Osteoblast (primary cell): ENCODE data around the gene DYNC1H1. TPM values are rescaled to one million over a fixed set of nuclear protein-coding genes. Genes with fewer than 3 reads are reported as not detected.

Experiments used
- DNase-seq: peaks from one replicate; pipeline ENCODE4 v3.0.0; 2011; ENCODE audit warnings: low spot score, mixed read lengths; ENCODE audit not compliant: insufficient read length; ENCODE audit errors: missing footprints
- H2AFZ ChIP-seq: 2 replicates; pipeline ENCODE4 v1.6.0; 2011; ENCODE audit warnings: mild to moderate bottlenecking, low read length
- H3K27ac ChIP-seq: 2 replicates; pipeline ENCODE4 v1.5.1; 2011; ENCODE audit warnings: mild to moderate bottlenecking, low read depth, low read length, moderate library complexity
- H3K27me3 ChIP-seq: 2 replicates; pipeline ENCODE4 v1.6.0; 2012; ENCODE audit warnings: mild to moderate bottlenecking, control low read depth, inconsistent platforms, low read length, moderate library complexity; ENCODE audit not compliant: insufficient read depth
- H3K36me3 ChIP-seq: 2 replicates; pipeline ENCODE4 v1.5.1; 2011; ENCODE audit warnings: mild to moderate bottlenecking, low read length, control low read depth, moderate library complexity; ENCODE audit not compliant: insufficient read depth
- H3K4me1 ChIP-seq: 2 replicates; pipeline ENCODE4 v1.5.1; 2011; ENCODE audit warnings: mild to moderate bottlenecking, low read length, control low read depth, moderate library complexity; ENCODE audit not compliant: insufficient read depth
- H3K4me2 ChIP-seq: 2 replicates; pipeline ENCODE4 v1.6.0; 2011; ENCODE audit warnings: mild to moderate bottlenecking, low read length; ENCODE audit not compliant: insufficient read depth
- H3K4me3 ChIP-seq: fragments of 200-600 bp; sonication (generic); 3 replicates; pipeline ENCODE4 v1.5.1; 2012; ENCODE audit warnings: mild to moderate bottlenecking, low read length, inconsistent platforms; ENCODE audit not compliant: insufficient read depth
- H3K79me2 ChIP-seq: 2 replicates; pipeline ENCODE4 v1.6.0; 2012; ENCODE audit warnings: mild to moderate bottlenecking, low read length, control low read depth, inconsistent platforms; ENCODE audit not compliant: insufficient read depth
- H3K9me3 ChIP-seq: 2 replicates; pipeline ENCODE4 v1.5.1; 2011; ENCODE audit warnings: low read depth, low read length, control low read depth
- H4K20me1 ChIP-seq: 2 replicates; pipeline ENCODE4 v1.6.0; 2012; ENCODE audit warnings: mild to moderate bottlenecking, low read length, control low read depth; ENCODE audit not compliant: insufficient read depth
- CTCF ChIP-seq: IDR thresholded peaks from 2 replicates; pipeline ENCODE4 v1.5.1; 2011; ENCODE audit warnings: mild to moderate bottlenecking, low read depth, low read length, moderate library complexity; ENCODE audit errors: extremely low read depth
- total RNA-seq: library from RNA; depleted of rRNA; stranded (reverse); fragments of >200 nt; gene quantifications from 2 replicates; pipeline ENCODE4 v1.2.3, GENCODE V29; 2012

Gene DYNC1H1
- total RNA-seq, 1 donor, result 340 TPM

GRCh38 chr14:101944451-101944850, 19.9 kb upstream of the DYNC1H1 start:
- no peak overlapping the region for H3K4me3 ChIP-seq

GRCh38 chr14:101945171-101945570, 19.2 kb upstream of the DYNC1H1 start:
- Histone ChIP-seq H3K27me3 (peaks cover 4% of the 10 kb centered on the region), H3K36me3 (no peaks in the 10 kb centered on the region), H2AFZ (peak overlapping the region; percentile 29), H4K20me1 (no peaks in the 10 kb centered on the region), H3K4me2 (no peak overlapping the region), H3K4me3 (no peak overlapping the region), H3K4me1 (peaks cover 11% of the 10 kb centered on the region), H3K79me2 (peaks cover 16% of the 10 kb centered on the region), H3K9me3 (no peaks in the 10 kb centered on the region), H3K27ac (no peak overlapping the region)
- no peak for TF ChIP-seq CTCF
- DNase-seq, result no peak

More at GRCh38 chr14:101944451-101944850, 19.9 kb upstream of the DYNC1H1 start:
- no peak for TF ChIP-seq CTCF
- Histone ChIP-seq H4K20me1 (no peaks in the 10 kb centered on the region), H3K79me2 (peaks cover 14% of the 10 kb centered on the region), H3K4me1 (peaks cover 11% of the 10 kb centered on the region), H3K27me3 (peaks cover 4% of the 10 kb centered on the region), H2AFZ (no peak overlapping the region), H3K4me2 (no peak overlapping the region), H3K27ac (no peak overlapping the region), H3K36me3 (no peaks in the 10 kb centered on the region), H3K9me3 (no peaks in the 10 kb centered on the region)
- no peak for DNase-seq

GRCh38 chr14:101947577-101947903, 16.8 kb upstream of the DYNC1H1 start:
- H3K4me2 ChIP-seq, result peak overlapping the region; percentile 100
- H3K79me2 ChIP-seq, result peaks cover 18% of the 10 kb centered on the region
- H3K9me3 ChIP-seq, result no peaks in the 10 kb centered on the region
- H3K4me3 ChIP-seq, result peak overlapping the region; percentile 83
- H3K27me3 ChIP-seq, result peaks cover 2% of the 10 kb centered on the region
- peak overlapping the region; percentile 100 for H3K27ac ChIP-seq
- peak overlapping the region; percentile 98 for H2AFZ ChIP-seq
- H4K20me1 ChIP-seq, result no peaks in the 10 kb centered on the region
- peak; percentile 71 for DNase-seq
- peaks cover 11% of the 10 kb centered on the region for H3K4me1 ChIP-seq
- no peak for TF ChIP-seq CTCF
- no peaks in the 10 kb centered on the region for H3K36me3 ChIP-seq

DNA sequence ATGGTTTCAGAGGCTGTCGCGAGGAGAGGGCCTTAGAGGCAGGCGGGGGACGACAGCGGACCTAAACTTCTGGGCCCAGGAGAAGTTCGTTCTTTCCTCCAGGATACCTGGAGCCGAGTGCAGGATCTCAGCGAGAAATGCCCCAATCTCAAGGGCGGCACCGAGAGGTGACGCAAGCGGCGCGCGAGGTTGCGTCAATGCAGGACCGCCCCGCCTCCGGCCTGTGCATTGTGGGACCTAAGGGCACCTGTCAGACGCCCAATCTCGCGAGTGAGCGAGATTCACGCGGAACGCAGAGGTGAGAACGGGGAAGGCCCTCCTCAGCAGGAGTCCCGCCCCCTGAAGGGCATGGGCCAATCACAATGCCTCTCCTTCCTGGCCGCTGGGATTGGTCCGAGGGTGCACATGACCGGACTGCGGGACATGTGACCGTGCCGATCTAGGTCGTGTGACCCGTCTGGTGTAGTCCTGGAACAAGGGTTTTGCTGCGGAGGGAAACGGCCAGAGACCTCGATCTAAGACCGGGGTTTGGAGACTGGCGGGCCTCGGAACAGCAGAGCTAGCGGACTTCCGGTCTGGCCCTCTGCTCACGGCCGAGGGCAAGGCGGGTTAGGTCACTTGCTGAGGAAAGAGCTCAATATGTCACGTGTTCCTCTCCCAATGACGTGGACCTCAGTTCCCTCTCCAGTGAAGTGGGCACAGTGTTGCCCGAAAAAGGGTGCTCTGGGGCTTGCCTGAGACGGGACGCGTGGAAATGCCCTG, 16.3 kb upstream of the DYNC1H1 start:
- H2AFZ ChIP-seq, result peak overlapping the region; percentile 98
- peaks cover 18% of the 10 kb centered on the region for H3K79me2 ChIP-seq
- peak; percentile 99 for DNase-seq
- H3K4me3 ChIP-seq, result peak overlapping the region; percentile 83
- TF ChIP-seq CTCF, result no peak
- H3K27me3 ChIP-seq, result no peaks in the 10 kb centered on the region
- no peaks in the 10 kb centered on the region for H4K20me1 ChIP-seq
- H3K4me1 ChIP-seq, result peaks cover 11% of the 10 kb centered on the region
- H3K27ac ChIP-seq, result peak overlapping the region; percentile 100
- peak overlapping the region; percentile 100 for H3K4me2 ChIP-seq
- no peaks in the 10 kb centered on the region for H3K9me3 ChIP-seq
- no peaks in the 10 kb centered on the region for H3K36me3 ChIP-seq
